GM12891 (cell line): Measurements from ENCODE around the gene PIGM.

Experiments used
- PAX5 ChIP-seq: IDR thresholded peaks from 2 replicates; pipeline ENCODE4 v1.6.1; 2011; ENCODE audit warnings: low read length, moderate library complexity, mild to moderate bottlenecking; ENCODE audit not compliant: insufficient read depth, severe bottlenecking
- POLR2A ChIP-seq: IDR thresholded peaks from 2 replicates; pipeline ENCODE4 v1.6.1; 2011; ENCODE audit warnings: low read depth, low read length, control low read depth
- POLR2AphosphoS5 ChIP-seq: IDR thresholded peaks from 2 replicates; pipeline ENCODE4 v1.6.1; 2011; ENCODE audit warnings: low read depth, low read length, control low read depth
- POU2F2 ChIP-seq: IDR thresholded peaks from 2 replicates; pipeline ENCODE4 v1.6.1; 2011; ENCODE audit warnings: low read depth, mild to moderate bottlenecking, control low read depth, low read length, moderate library complexity
- SPI1 ChIP-seq: IDR thresholded peaks from 2 replicates; pipeline ENCODE4 v1.6.1; 2011; ENCODE audit warnings: low read depth, low read length, control low read depth
- TAF1 ChIP-seq: IDR thresholded peaks from 2 replicates; pipeline ENCODE4 v1.6.1; 2011; ENCODE audit warnings: low read depth, low read length, control low read depth

- TF ChIP-seq POLR2AphosphoS5 (no peak), POLR2A (no peak), TAF1 (0 out of 2 replicates have a peak, but pooled peaks have one; percentile 16), SPI1 (no peak), PAX5 (no peak), POU2F2 (no peak)
Measured at GRCh38 chr1:160030657-160031364, 979 bp downstream of the PIGM start.
